Measurements from ENCODE around the gene YIF1B.

GRCh38 chr19:38281811-38282566 lies 33.8 kb downstream of the YIF1B start:
- no peak for TF ChIP-seq CTCF (IDR thresholded peaks at IDR 0.05)
- TF ChIP-seq POLR2A (IDR thresholded peaks at IDR 0.05): no peak
- TF ChIP-seq POLR2AphosphoS5 (IDR thresholded peaks at IDR 0.05): no peak
